NCI-H187 (cell line): Measurements from ENCODE around the gene NFIB.

Experiments used
- DNase-seq, 2 experiments: peaks; one replicate each; lab custom pipeline; 2025; lab: John Stamatoyannopoulos, UW

Gene NFIB

GRCh38 chr9:14075218-14075617 is 238.7 kb downstream of the NFIB start:
- DNase-seq: no peak

- DNase-seq: no peak
These were observed 241.1 kb downstream of the NFIB start for GRCh38 chr9:14072850-14073249.

- no peak for DNase-seq
These were observed 242.5 kb downstream of the NFIB start for GRCh38 chr9:14071484-14071883.

- DNase-seq: no peak
These were observed 245.3 kb downstream of the NFIB start for GRCh38 chr9:14068690-14069089.

- DNase-seq: no peak
These were observed 247.1 kb downstream of the NFIB start for GRCh38 chr9:14066831-14067230.

GRCh38 chr9:14066032-14066431 is 247.9 kb downstream of the NFIB start:
- no peak for DNase-seq

GRCh38 chr9:14064940-14065339 is 249.0 kb downstream of the NFIB start:
- DNase-seq: no peak

- no peak for DNase-seq
These were observed 250.2 kb downstream of the NFIB start for GRCh38 chr9:14063756-14064155.

GRCh38 chr9:14062586-14063221 is 251.2 kb downstream of the NFIB start:
- no peak for DNase-seq

- no peak for DNase-seq
These were observed 251.9 kb downstream of the NFIB start for GRCh38 chr9:14061936-14062585.

GRCh38 chr9:14058325-14058688 is 255.6 kb downstream of the NFIB start:
- DNase-seq: no peak

- no peak for DNase-seq
These were observed 256.3 kb downstream of the NFIB start for GRCh38 chr9:14057368-14058324.

GRCh38 chr9:14056316-14056861 is 257.6 kb downstream of the NFIB start:
- no peak for DNase-seq

GRCh38 chr9:14054096-14054495 is 259.8 kb downstream of the NFIB start:
- DNase-seq: no peak

GRCh38 chr9:14052359-14052758 is 261.6 kb downstream of the NFIB start:
- DNase-seq: no peak

- no peak for DNase-seq
These were observed 262.5 kb downstream of the NFIB start for GRCh38 chr9:14051419-14051818.

GRCh38 chr9:14043483-14043882 is 270.5 kb downstream of the NFIB start:
- no peak for DNase-seq

- DNase-seq: no peak
These were observed 276.6 kb downstream of the NFIB start for GRCh38 chr9:14037331-14037730.

- DNase-seq: no peak
These were observed 280.9 kb downstream of the NFIB start for GRCh38 chr9:14033067-14033466.
